PC-3 (cell line): ENCODE results near the gene CFTR.

Source experiments
- EZH2 ChIP-seq: fragments of 300-600 bp; sonication (generic); IDR thresholded peaks from one replicate; pipeline ENCODE4 v1.6.1; 2017; ENCODE audit warnings: antibody characterized with exemption, mild to moderate bottlenecking, low read length; ENCODE audit not compliant: unreplicated experiment
- EZH2phosphoT487 ChIP-seq: fragments of 300-600 bp; sonication (generic); IDR thresholded peaks from 2 replicates; pipeline ENCODE4 v1.6.1; 2018; ENCODE audit warnings: mild to moderate bottlenecking, antibody characterized with exemption, low read length, borderline replicate concordance
- TF ChIP-seq, protein P1 (sequence below): fragments of 300-600 bp; sonication (generic); conservative IDR thresholded peaks from 2 replicates; pipeline ENCODE4 v1.5.1; 2017; ENCODE audit warnings: antibody characterized with exemption, low read depth, mild to moderate bottlenecking, low read length

DNA sequence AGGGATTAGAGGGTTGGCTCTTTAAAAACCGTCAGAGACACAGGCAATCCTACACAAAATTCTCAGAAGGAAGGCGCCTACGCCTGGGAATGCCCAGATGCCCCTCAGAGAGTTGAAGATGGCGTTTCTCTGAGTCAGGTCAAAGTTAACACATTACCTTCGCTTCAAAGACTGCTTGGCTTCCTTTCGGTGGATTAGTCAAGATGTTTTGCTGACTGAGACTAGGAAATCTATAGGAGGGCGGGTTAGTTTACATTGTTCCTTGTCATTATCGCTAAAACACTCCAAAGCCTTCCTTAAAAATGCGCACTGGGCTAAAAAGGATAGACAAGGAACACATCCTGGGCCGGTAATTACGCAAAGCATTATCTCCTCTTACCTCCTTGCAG is 995 bp upstream of the CFTR start:
- TF ChIP-seq, protein P1, sequence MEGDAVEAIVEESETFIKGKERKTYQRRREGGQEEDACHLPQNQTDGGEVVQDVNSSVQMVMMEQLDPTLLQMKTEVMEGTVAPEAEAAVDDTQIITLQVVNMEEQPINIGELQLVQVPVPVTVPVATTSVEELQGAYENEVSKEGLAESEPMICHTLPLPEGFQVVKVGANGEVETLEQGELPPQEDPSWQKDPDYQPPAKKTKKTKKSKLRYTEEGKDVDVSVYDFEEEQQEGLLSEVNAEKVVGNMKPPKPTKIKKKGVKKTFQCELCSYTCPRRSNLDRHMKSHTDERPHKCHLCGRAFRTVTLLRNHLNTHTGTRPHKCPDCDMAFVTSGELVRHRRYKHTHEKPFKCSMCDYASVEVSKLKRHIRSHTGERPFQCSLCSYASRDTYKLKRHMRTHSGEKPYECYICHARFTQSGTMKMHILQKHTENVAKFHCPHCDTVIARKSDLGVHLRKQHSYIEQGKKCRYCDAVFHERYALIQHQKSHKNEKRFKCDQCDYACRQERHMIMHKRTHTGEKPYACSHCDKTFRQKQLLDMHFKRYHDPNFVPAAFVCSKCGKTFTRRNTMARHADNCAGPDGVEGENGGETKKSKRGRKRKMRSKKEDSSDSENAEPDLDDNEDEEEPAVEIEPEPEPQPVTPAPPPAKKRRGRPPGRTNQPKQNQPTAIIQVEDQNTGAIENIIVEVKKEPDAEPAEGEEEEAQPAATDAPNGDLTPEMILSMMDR: no peak
- no peak for TF ChIP-seq EZH2phosphoT487
- TF ChIP-seq EZH2: no peak
